ENCODE data around the gene PLB1. TPM values are rescaled to one million over a fixed set of nuclear protein-coding genes. Genes with fewer than 3 reads are reported as not detected.
A peak's percentile ranks its signal among the peaks of the same experiment; 100 is the strongest.

PLB1 gene
- total and polyA plus RNA-seq, 9 of the 15 experiments (the other 6 are each of a cell fraction or from before 2014, with no cell fraction given): 0.01 to 0.09 (median 0.07) TPM; not detected in 2

DNA sequence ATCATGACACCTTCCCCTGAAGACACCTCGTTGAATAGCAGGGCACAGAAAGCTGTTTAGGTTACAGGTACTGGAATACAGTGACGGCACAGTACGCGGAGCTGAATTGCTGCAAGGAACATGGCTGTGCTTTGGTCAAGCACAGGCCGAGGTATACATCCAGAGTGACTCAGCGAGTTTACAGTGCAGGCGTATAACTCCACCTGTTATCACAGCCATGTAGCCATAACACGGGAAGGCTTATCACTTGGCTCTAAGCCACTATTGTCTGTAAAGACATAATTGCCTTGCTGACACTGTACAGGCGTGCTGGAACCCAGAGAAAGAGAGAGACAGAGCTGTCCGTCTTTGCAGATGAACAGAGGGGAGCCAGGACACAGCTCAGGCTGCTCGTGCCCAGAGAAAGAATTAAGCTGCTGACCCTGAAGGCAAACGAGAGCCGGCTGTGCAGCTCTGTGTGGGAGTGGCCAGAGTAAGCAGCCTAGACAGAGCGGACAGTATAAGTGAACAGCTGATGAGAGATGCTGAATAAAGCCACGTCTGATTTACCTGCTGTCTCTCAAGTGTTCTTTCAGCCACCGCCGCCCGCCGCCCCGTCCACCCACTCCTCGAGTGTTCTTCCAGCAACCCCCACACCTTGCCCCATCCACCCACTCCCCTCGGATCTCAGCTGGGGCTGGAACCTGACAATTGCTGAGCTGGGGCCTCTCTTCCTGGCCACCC, 168.4 kb downstream of the PLB1 start (continued):
- TF ChIP-seq, protein P1, sequence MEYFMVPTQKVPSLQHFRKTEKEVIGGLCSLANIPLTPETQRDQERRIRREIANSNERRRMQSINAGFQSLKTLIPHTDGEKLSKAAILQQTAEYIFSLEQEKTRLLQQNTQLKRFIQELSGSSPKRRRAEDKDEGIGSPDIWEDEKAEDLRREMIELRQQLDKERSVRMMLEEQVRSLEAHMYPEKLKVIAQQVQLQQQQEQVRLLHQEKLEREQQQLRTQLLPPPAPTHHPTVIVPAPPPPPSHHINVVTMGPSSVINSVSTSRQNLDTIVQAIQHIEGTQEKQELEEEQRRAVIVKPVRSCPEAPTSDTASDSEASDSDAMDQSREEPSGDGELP (CRISPR knock-in tag; IDR thresholded peaks at IDR 0.05; ENCODE audit: borderline replicate concordance): peak; percentile 37; the same call in 1 of the 2 replicates
- TF ChIP-seq IRF2 (CRISPR knock-in tag; IDR thresholded peaks at IDR 0.05) (no peak), MAFF (IDR thresholded peaks at IDR 0.05; ENCODE audit: low read length) (peak; percentile 61), GTF2F1 (IDR thresholded peaks at IDR 0.05; ENCODE audit: low read depth, low read length) (no peak), HLTF (IDR thresholded peaks at IDR 0.05) (no peak), NFIX (CRISPR knock-in tag; IDR thresholded peaks at IDR 0.05; ENCODE audit: low read depth) (no peak), ZNF764 (CRISPR knock-in tag; IDR thresholded peaks at IDR 0.05; ENCODE audit: low read depth) (no peak), ZNF707 (CRISPR knock-in tag; conservative IDR thresholded peaks at IDR 0.05) (no peak), KLF13 (tag; IDR thresholded peaks at IDR 0.05; ENCODE audit: borderline replicate concordance, low read depth) (peak; percentile 59; the same call in 1 of the 2 replicates), GABPB1 (CRISPR knock-in tag; IDR thresholded peaks at IDR 0.05) (no peak), ZNF551 (CRISPR knock-in tag; IDR thresholded peaks at IDR 0.05) (no peak), GATA2 (CRISPR knock-in tag; IDR thresholded peaks at IDR 0.05) (no peak), ZNF239 (CRISPR knock-in tag; IDR thresholded peaks at IDR 0.05) (peak; percentile 33; the same call in 1 of the 2 replicates), CAMTA2 (CRISPR knock-in tag; conservative IDR thresholded peaks at IDR 0.05) (no peak)
- TF ChIP-seq, protein P2, sequence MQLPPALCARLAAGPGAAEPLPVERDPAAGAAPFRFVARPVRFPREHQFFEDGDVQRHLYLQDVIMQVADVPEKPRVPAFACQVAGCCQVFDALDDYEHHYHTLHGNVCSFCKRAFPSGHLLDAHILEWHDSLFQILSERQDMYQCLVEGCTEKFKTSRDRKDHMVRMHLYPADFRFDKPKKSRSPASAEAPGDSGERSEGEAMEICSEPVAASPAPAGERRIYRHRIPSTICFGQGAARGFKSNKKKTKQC (CRISPR knock-in tag; IDR thresholded peaks at IDR 0.05): no peak
- TF ChIP-seq, protein P3, sequence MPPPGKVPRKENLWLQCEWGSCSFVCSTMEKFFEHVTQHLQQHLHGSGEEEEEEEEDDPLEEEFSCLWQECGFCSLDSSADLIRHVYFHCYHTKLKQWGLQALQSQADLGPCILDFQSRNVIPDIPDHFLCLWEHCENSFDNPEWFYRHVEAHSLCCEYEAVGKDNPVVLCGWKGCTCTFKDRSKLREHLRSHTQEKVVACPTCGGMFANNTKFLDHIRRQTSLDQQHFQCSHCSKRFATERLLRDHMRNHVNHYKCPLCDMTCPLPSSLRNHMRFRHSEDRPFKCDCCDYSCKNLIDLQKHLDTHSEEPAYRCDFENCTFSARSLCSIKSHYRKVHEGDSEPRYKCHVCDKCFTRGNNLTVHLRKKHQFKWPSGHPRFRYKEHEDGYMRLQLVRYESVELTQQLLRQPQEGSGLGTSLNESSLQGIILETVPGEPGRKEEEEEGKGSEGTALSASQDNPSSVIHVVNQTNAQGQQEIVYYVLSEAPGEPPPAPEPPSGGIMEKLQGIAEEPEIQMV (tag; conservative IDR thresholded peaks at IDR 0.05; ENCODE audit: low read depth): peak; percentile 83
- TF ChIP-seq, protein P4, sequence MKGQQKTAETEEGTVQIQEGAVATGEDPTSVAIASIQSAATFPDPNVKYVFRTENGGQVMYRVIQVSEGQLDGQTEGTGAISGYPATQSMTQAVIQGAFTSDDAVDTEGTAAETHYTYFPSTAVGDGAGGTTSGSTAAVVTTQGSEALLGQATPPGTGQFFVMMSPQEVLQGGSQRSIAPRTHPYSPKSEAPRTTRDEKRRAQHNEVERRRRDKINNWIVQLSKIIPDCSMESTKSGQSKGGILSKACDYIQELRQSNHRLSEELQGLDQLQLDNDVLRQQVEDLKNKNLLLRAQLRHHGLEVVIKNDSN (CRISPR knock-in tag; IDR thresholded peaks at IDR 0.05): no peak
- TF ChIP-seq, protein P5, sequence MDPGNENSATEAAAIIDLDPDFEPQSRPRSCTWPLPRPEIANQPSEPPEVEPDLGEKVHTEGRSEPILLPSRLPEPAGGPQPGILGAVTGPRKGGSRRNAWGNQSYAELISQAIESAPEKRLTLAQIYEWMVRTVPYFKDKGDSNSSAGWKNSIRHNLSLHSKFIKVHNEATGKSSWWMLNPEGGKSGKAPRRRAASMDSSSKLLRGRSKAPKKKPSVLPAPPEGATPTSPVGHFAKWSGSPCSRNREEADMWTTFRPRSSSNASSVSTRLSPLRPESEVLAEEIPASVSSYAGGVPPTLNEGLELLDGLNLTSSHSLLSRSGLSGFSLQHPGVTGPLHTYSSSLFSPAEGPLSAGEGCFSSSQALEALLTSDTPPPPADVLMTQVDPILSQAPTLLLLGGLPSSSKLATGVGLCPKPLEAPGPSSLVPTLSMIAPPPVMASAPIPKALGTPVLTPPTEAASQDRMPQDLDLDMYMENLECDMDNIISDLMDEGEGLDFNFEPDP (CRISPR knock-in tag; IDR thresholded peaks at IDR 0.05): no peak
- TF ChIP-seq, protein P6, sequence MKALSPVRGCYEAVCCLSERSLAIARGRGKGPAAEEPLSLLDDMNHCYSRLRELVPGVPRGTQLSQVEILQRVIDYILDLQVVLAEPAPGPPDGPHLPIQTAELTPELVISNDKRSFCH (CRISPR knock-in tag; IDR thresholded peaks at IDR 0.05): no peak
- TF ChIP-seq, protein P6 (tag; IDR thresholded peaks at IDR 0.05): peak; percentile 97
- TF ChIP-seq, protein P7, sequence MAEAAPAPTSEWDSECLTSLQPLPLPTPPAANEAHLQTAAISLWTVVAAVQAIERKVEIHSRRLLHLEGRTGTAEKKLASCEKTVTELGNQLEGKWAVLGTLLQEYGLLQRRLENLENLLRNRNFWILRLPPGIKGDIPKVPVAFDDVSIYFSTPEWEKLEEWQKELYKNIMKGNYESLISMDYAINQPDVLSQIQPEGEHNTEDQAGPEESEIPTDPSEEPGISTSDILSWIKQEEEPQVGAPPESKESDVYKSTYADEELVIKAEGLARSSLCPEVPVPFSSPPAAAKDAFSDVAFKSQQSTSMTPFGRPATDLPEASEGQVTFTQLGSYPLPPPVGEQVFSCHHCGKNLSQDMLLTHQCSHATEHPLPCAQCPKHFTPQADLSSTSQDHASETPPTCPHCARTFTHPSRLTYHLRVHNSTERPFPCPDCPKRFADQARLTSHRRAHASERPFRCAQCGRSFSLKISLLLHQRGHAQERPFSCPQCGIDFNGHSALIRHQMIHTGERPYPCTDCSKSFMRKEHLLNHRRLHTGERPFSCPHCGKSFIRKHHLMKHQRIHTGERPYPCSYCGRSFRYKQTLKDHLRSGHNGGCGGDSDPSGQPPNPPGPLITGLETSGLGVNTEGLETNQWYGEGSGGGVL (CRISPR knock-in tag; IDR thresholded peaks at IDR 0.05): no peak

Measured in K562 (cell line).